ENCODE data around the gene NKAPD1. TPM values are rescaled to one million over a fixed set of nuclear protein-coding genes. Genes with fewer than 3 reads are reported as not detected.
A peak's percentile ranks its signal among the peaks of the same experiment; 100 is the strongest.
"Not testable (repeated sequence)": the region's sequence is repeated elsewhere in the genome, so short reads cannot be mapped to it uniquely, and the experiment has no call there.

Gene NKAPD1
- total RNA-seq, 1 donor from 2014 or later, result 22.3 TPM

DNA sequence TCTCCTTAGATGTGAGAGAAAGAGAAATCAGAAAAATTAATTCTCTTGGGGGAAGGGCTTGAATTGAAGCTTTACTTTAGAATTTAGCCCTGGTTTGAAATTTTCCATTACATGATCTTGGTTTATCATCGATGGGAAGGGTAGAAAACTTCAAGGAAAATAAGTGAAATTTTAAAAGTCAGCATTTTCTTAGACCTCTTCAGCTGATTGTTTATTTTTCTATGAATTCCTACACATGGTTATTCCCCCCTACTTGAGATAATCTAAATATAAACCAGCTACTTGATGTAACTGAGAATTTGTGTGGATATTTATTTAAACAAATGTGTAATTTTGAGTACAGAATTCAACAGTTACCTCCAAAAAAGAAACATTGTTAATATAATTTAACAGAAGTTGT, 11.2 kb upstream of the NKAPD1 start:
- Mint-ChIP-seq H3K4me1 (ENCODE audit: low read depth, unreplicated experiment) (no peaks in the 10 kb centered on the region), H3K9me3 (ENCODE audit: unreplicated experiment) (no peaks in the 10 kb centered on the region), H3K27ac (ENCODE audit: unreplicated experiment) (no peak overlapping the region), H3K27me3 (ENCODE audit: unreplicated experiment) (no peaks in the 10 kb centered on the region), H3K36me3 (ENCODE audit: unreplicated experiment) (no peaks in the 10 kb centered on the region), H3K4me3 (ENCODE audit: unreplicated experiment) (no peak overlapping the region)
- no peak for DNase-seq
- TF ChIP-seq, protein P1, sequence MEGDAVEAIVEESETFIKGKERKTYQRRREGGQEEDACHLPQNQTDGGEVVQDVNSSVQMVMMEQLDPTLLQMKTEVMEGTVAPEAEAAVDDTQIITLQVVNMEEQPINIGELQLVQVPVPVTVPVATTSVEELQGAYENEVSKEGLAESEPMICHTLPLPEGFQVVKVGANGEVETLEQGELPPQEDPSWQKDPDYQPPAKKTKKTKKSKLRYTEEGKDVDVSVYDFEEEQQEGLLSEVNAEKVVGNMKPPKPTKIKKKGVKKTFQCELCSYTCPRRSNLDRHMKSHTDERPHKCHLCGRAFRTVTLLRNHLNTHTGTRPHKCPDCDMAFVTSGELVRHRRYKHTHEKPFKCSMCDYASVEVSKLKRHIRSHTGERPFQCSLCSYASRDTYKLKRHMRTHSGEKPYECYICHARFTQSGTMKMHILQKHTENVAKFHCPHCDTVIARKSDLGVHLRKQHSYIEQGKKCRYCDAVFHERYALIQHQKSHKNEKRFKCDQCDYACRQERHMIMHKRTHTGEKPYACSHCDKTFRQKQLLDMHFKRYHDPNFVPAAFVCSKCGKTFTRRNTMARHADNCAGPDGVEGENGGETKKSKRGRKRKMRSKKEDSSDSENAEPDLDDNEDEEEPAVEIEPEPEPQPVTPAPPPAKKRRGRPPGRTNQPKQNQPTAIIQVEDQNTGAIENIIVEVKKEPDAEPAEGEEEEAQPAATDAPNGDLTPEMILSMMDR (IDR thresholded peaks at IDR 0.05; ENCODE audit: partially characterized antibody, unreplicated experiment), result no peak

GRCh38 chr11:112082729-112083128, 8.6 kb downstream of the NKAPD1 start:
- DNase-seq, result no peak
- Mint-ChIP-seq H3K4me1 (ENCODE audit: low read depth, unreplicated experiment) (peaks cover 10% of the 10 kb centered on the region), H3K27ac (ENCODE audit: unreplicated experiment) (no peak overlapping the region), H3K9me3 (ENCODE audit: unreplicated experiment) (peaks cover 9% of the 10 kb centered on the region), H3K4me3 (ENCODE audit: unreplicated experiment) (no peak overlapping the region), H3K36me3 (ENCODE audit: unreplicated experiment) (peaks cover 3% of the 10 kb centered on the region), H3K27me3 (ENCODE audit: unreplicated experiment) (peaks cover 6% of the 10 kb centered on the region)
- TF ChIP-seq, protein P1 (IDR thresholded peaks at IDR 0.05; ENCODE audit: partially characterized antibody, unreplicated experiment), result no peak

- TF ChIP-seq, protein P1 (IDR thresholded peaks at IDR 0.05; ENCODE audit: partially characterized antibody, unreplicated experiment), result no peak
- H3K4me3 Mint-ChIP-seq (ENCODE audit: unreplicated experiment), result peak overlapping the region; percentile 99
- DNase-seq, result peak; percentile 17
- H3K27ac Mint-ChIP-seq (ENCODE audit: unreplicated experiment), result peak overlapping the region; percentile 98
- peaks cover 9% of the 10 kb centered on the region for H3K9me3 Mint-ChIP-seq (ENCODE audit: unreplicated experiment)
- H3K4me1 Mint-ChIP-seq (ENCODE audit: low read depth, unreplicated experiment), result peaks cover 17% of the 10 kb centered on the region
- peaks cover 6% of the 10 kb centered on the region for H3K27me3 Mint-ChIP-seq (ENCODE audit: unreplicated experiment)
- H3K36me3 Mint-ChIP-seq (ENCODE audit: unreplicated experiment), result no peaks in the 10 kb centered on the region
Observed at GRCh38 chr11:112085822-112086421, 11.8 kb downstream of the NKAPD1 start.

DNA sequence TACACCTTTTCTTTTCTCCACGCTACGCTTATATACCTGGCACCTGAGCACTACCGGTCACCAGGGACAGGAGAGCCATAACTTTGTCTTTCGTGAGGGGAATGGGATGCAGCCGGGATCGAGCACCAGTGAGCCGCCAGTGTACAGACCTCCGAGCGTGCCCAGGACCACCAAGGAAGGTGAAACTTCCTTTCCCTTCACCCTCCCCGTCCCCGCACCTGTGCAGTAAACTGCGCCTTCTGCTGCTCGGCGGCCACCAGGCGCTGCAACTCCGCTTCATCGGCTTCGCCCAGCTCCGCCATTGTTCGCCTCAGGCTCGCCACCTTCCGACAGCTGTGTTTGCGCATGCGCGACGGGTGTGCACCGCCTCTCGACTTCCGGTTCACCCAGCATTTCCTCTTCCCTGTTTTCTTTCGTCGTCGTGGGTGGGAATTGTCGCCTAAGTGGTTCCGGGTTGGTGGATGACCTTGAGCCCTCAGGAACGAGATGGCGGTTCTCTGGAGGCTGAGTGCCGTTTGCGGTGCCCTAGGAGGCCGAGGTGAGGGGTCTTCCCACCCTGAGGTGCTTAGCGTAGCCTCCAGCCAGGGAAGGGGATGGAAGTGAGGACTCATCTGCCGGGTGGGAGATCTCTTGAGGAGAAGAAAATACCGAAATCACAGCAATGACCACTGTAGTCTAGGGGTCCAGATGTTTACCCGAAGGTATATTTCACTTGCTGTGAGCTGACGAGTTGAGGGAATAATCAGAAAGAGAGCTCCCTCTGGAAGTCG, 12.5 kb downstream of the NKAPD1 start, which contains the start of the genes SDHD and TIMM8B:
Gene SDHD, plus strand, starts transcription at position 452 of the 770 bp plus-strand sequence. Its CDS starts 35 bp downstream, at position 487.
Gene TIMM8B, minus strand, starts transcription at position 335 of the 770 bp plus-strand sequence. Its CDS starts 33 bp downstream, at position 302.
- Mint-ChIP-seq H3K27me3 (ENCODE audit: unreplicated experiment) (peaks cover 6% of the 10 kb centered on the region), H3K27ac (ENCODE audit: unreplicated experiment) (peak within 1 kb of the TSS; percentile 98), H3K4me3 (ENCODE audit: unreplicated experiment) (peak within 1 kb of the TSS; percentile 99), H3K4me1 (ENCODE audit: low read depth, unreplicated experiment) (peaks cover 17% of the 10 kb centered on the region), H3K36me3 (ENCODE audit: unreplicated experiment) (no peaks in the 10 kb centered on the region), H3K9me3 (ENCODE audit: unreplicated experiment) (peaks cover 9% of the 10 kb centered on the region)
- peak; percentile 94 for DNase-seq
- TF ChIP-seq, protein P1 (IDR thresholded peaks at IDR 0.05; ENCODE audit: partially characterized antibody, unreplicated experiment), result no peak

- no peaks in the 10 kb centered on the region for H3K36me3 Mint-ChIP-seq (ENCODE audit: unreplicated experiment)
- H3K27me3 Mint-ChIP-seq (ENCODE audit: unreplicated experiment), result peaks cover 6% of the 10 kb centered on the region
- peaks cover 17% of the 10 kb centered on the region for H3K4me1 Mint-ChIP-seq (ENCODE audit: low read depth, unreplicated experiment)
- peak overlapping the region; percentile 98 for H3K27ac Mint-ChIP-seq (ENCODE audit: unreplicated experiment)
- H3K9me3 Mint-ChIP-seq (ENCODE audit: unreplicated experiment), result peaks cover 9% of the 10 kb centered on the region
- TF ChIP-seq, protein P1 (IDR thresholded peaks at IDR 0.05; ENCODE audit: partially characterized antibody, unreplicated experiment), result no peak
- no peak for DNase-seq
- peak overlapping the region; percentile 99 for H3K4me3 Mint-ChIP-seq (ENCODE audit: unreplicated experiment)
Observed at GRCh38 chr11:112087212-112087611, 13.1 kb downstream of the NKAPD1 start.

DNA sequence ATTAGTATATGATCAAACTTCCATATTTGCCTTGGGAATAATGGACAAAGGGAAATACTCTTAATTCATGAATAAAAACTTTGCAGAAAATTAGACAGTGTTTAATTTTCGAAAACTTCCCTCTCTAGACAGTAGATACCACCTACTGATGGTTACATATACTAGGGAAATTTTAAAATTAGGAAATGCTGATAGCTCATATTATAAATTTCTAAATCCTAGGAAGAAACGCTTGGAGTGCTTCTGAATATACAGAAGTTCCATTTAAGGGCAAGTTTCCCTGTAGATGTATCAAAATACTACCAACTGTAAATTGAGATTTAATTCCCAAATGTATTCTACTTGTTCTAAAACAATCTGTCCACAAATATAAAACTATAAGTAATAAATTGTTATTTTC, 21.2 kb downstream of the NKAPD1 start:
- not testable (repeated sequence) for H3K4me3 Mint-ChIP-seq (ENCODE audit: unreplicated experiment); H3K27me3 Mint-ChIP-seq (ENCODE audit: unreplicated experiment); H3K27ac Mint-ChIP-seq (ENCODE audit: unreplicated experiment); DNase-seq; H3K9me3 Mint-ChIP-seq (ENCODE audit: unreplicated experiment); H3K36me3 Mint-ChIP-seq (ENCODE audit: unreplicated experiment); H3K4me1 Mint-ChIP-seq (ENCODE audit: low read depth, unreplicated experiment)
